ENCODE measurements around the gene TTC3.
"Not testable (repeated sequence)": the region's sequence is repeated elsewhere in the genome, so short reads cannot be mapped to it uniquely, and the experiment has no call there.

TTC3 gene

GRCh38 chr21:37139902-37140301 lies 66.8 kb downstream of the TTC3 start:
- TF ChIP-seq, protein P1, sequence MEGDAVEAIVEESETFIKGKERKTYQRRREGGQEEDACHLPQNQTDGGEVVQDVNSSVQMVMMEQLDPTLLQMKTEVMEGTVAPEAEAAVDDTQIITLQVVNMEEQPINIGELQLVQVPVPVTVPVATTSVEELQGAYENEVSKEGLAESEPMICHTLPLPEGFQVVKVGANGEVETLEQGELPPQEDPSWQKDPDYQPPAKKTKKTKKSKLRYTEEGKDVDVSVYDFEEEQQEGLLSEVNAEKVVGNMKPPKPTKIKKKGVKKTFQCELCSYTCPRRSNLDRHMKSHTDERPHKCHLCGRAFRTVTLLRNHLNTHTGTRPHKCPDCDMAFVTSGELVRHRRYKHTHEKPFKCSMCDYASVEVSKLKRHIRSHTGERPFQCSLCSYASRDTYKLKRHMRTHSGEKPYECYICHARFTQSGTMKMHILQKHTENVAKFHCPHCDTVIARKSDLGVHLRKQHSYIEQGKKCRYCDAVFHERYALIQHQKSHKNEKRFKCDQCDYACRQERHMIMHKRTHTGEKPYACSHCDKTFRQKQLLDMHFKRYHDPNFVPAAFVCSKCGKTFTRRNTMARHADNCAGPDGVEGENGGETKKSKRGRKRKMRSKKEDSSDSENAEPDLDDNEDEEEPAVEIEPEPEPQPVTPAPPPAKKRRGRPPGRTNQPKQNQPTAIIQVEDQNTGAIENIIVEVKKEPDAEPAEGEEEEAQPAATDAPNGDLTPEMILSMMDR (conservative IDR thresholded peaks at IDR 0.05), result no peak
- no peak overlapping the region for H3K27ac ChIP-seq

- H3K27ac ChIP-seq, result not testable (repeated sequence)
Observed at GRCh38 chr21:37143392-37143791, 70.3 kb downstream of the TTC3 start.

DNA sequence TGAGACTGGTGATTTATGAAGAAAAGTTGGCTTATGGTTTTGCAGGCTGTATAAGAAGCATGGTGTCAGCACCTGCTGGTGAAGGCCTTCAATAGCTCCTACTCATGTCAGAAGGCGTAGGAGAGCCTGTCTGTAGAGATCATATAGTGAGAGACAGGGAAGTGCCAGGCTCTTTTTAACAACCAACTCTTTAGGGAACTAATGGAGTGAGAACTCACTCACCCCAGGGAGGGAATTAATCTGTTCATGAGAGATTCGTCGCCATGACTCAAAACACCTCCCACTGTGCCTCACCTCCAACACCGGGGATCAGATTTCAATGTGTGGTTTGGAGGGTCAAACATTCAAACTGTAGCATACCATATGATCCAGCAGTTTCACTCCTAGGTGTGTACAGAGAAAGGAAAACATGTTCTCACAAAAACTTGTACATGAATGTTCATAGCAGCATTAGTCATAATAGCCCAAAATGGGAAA lies 72.6 kb downstream of the TTC3 start:
- TF ChIP-seq, protein P1 (conservative IDR thresholded peaks at IDR 0.05), result no peak
- no peak overlapping the region for H3K27ac ChIP-seq

- no peak overlapping the region for H3K27ac ChIP-seq
- TF ChIP-seq, protein P1 (conservative IDR thresholded peaks at IDR 0.05), result no peak
Observed at GRCh38 chr21:37146320-37147235, 73.5 kb downstream of the TTC3 start.

GRCh38 chr21:37149411-37149810 lies 76.4 kb downstream of the TTC3 start:
- TF ChIP-seq, protein P1 (conservative IDR thresholded peaks at IDR 0.05), result no peak
- H3K27ac ChIP-seq, result no peak overlapping the region

GRCh38 chr21:37153196-37153934 lies 80.3 kb downstream of the TTC3 start:
- H3K27ac ChIP-seq, result peak overlapping the region; percentile 0; the same call in 1 of the 2 replicates

DNA sequence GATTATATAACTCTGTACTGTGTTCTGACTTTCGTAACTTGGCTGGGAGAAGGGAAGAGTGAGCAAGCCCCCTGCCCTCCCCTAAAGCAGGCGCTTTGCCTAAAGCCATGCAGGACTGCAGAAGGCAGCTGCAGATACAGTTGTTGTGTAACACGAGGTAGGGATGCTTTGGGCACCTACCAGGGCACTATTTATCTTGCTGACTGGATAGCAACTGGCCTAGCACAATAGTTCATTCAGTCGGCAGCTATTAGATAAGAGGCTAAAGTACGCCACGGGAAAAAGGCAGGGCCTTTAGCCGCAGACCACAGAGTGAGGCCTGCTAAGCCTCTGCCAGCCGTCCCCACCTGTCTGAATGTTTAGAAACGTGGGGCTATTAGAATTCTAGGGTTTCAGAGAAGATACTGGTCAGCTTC lies 80.9 kb downstream of the TTC3 start:
- TF ChIP-seq, protein P1 (conservative IDR thresholded peaks at IDR 0.05), result no peak
- H3K27ac ChIP-seq, result peak overlapping the region; percentile 57; the same call in 1 of the 2 replicates

More at GRCh38 chr21:37153196-37153934, 80.3 kb downstream of the TTC3 start:
- TF ChIP-seq, protein P1 (conservative IDR thresholded peaks at IDR 0.05), result no peak
